ENCODE results near the gene MTLN.

GRCh38 chr2:110197452-110197851 lies 14.9 kb downstream of the MTLN start:
- TF ChIP-seq ZNF274 (IDR thresholded peaks at IDR 0.05; ENCODE audit: low read depth, low read length) = no peak
- no peak for TF ChIP-seq YY1 (IDR thresholded peaks at IDR 0.05; ENCODE audit: insufficient read depth, insufficient read length)
- TF ChIP-seq SUZ12 (IDR thresholded peaks at IDR 0.05; ENCODE audit: extremely low read depth, insufficient read depth, insufficient read length) = no peak
